Measurements from ENCODE around the gene CDKN1C.

The CDKN1C gene

GRCh38 chr11:2892215-2892966, 6.8 kb upstream of the CDKN1C start:
- TF ChIP-seq, protein P1, sequence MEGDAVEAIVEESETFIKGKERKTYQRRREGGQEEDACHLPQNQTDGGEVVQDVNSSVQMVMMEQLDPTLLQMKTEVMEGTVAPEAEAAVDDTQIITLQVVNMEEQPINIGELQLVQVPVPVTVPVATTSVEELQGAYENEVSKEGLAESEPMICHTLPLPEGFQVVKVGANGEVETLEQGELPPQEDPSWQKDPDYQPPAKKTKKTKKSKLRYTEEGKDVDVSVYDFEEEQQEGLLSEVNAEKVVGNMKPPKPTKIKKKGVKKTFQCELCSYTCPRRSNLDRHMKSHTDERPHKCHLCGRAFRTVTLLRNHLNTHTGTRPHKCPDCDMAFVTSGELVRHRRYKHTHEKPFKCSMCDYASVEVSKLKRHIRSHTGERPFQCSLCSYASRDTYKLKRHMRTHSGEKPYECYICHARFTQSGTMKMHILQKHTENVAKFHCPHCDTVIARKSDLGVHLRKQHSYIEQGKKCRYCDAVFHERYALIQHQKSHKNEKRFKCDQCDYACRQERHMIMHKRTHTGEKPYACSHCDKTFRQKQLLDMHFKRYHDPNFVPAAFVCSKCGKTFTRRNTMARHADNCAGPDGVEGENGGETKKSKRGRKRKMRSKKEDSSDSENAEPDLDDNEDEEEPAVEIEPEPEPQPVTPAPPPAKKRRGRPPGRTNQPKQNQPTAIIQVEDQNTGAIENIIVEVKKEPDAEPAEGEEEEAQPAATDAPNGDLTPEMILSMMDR (IDR thresholded peaks at IDR 0.05; ENCODE audit: control insufficient read depth, extremely low read depth, insufficient read depth): peak; percentile 79
- H3K4me3 ChIP-seq (ENCODE audit: low read depth, low read length): no peak overlapping the region
- no peak for DNase-seq (ENCODE audit: low read depth)

DNA sequence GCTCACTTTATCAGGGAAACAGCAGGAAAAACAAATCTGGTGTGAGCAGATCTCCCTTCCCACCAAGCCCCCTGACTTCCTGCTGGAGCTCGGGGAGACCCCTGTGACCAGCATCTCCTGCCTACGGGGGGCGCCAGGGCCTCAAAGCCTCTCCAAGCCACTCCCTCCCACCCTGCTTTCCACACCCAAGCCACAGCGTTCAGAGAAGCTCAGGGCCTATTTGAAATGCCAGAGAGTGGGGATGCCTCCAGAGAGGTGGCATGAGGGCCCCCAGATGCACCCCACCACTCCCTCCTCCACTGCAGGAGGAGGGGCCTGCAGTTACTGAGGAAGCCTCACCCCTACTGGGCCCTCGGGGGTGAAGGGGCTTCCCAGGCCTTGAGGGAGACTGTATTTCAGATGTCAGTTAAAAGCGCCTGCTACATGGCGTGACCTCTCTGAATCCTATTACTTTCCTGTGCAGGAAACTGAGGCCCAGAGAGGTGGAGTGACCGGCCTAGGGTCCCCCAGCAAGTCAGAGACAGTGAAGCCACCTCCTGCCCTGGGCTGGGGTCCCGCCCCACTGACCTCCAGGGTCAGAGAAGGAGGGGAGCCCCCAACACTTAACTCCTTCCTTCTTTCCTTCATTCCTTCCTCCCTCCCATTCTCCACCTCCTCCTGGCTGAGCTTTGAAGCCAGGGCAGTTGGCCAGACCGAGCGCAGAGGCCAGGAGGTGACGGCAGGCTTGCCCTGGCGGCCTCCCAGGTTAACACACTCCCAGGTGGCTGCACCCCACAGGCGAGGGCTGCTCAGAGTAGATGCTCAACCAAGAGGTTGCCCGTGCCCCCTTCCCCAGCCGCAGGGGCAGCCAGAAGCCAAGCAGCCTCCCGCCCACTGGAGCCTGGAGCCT, 6.0 kb upstream of the CDKN1C start:
- TF ChIP-seq, protein P1 (IDR thresholded peaks at IDR 0.05; ENCODE audit: control insufficient read depth, extremely low read depth, insufficient read depth): 0 out of 2 replicates have a peak, but pooled peaks have one; percentile 2
- no peak overlapping the region for H3K4me3 ChIP-seq (ENCODE audit: low read depth, low read length)
- DNase-seq (ENCODE audit: low read depth): no peak

- DNase-seq (ENCODE audit: low read depth): no peak
- TF ChIP-seq, protein P1 (IDR thresholded peaks at IDR 0.05; ENCODE audit: control insufficient read depth, extremely low read depth, insufficient read depth): no peak
- peak overlapping the region; percentile 10; the same call in 1 of the 2 replicates for H3K4me3 ChIP-seq (ENCODE audit: low read depth, low read length)
Measured at GRCh38 chr11:2890466-2891294, 5.1 kb upstream of the CDKN1C start.

- DNase-seq (ENCODE audit: low read depth): no peak
Measured at GRCh38 chr11:2889362-2890273, 4.0 kb upstream of the CDKN1C start.

GRCh38 chr11:2888266-2888968, 2.8 kb upstream of the CDKN1C start:
- no peak overlapping the region for H3K4me3 ChIP-seq (ENCODE audit: low read depth, low read length)
- TF ChIP-seq, protein P1 (IDR thresholded peaks at IDR 0.05; ENCODE audit: control insufficient read depth, extremely low read depth, insufficient read depth): peak; percentile 99
- no peak for DNase-seq (ENCODE audit: low read depth)

More at GRCh38 chr11:2889362-2890273, 4.0 kb upstream of the CDKN1C start:
- no peak overlapping the region for H3K4me3 ChIP-seq (ENCODE audit: low read depth, low read length)
- TF ChIP-seq, protein P1 (IDR thresholded peaks at IDR 0.05; ENCODE audit: control insufficient read depth, extremely low read depth, insufficient read depth): no peak
